Endothelial cell of umbilical vein (primary cell): Measurements from ENCODE around the gene SIM2. TPM values are rescaled to one million over a fixed set of nuclear protein-coding genes. Genes with fewer than 3 reads are reported as not detected.

Experiments
- BruUV-seq: library from RNA; stranded (reverse); fragments of 400-500 nt; replicated peaks from 2 replicates; lab custom pipeline; 2021; lab: Mats Ljungman, UMichigan
- CTCF ChIA-PET: fragments of 300-600, 350-600 bp; sonication (Branson Sonifier 250); formaldehyde crosslinking; loops from one replicate; lab custom pipeline; 2021; ENCODE audit warnings: antibody characterized with exemption, inconsistent platforms; lab: Charles Lee
- POLR2A ChIA-PET: fragments of 300-600, 350-600 bp; sonication (Branson Sonifier 250); formaldehyde crosslinking; loops from one replicate; lab custom pipeline; 2021; ENCODE audit warnings: antibody characterized with exemption, inconsistent platforms; lab: Charles Lee
- DNase-seq: peaks from one replicate; pipeline ENCODE4 v3.0.0-alpha.2; 2011; ENCODE audit warnings: low read depth, low spot score
- FAIRE-seq: peaks from 2 replicates; lab custom pipeline; 2011; peaks lifted over from hg19 to GRCh38; lab: Jason Lieb, UNC
- H2AFZ ChIP-seq: 2 replicates; pipeline ENCODE4 v1.6.0; 2012; ENCODE audit warnings: low read depth, low read length, control low read depth, inconsistent platforms
- H3K27ac ChIP-seq: 2 replicates; pipeline ENCODE4 v1.5.1; 2011; ENCODE audit warnings: low read depth, mild to moderate bottlenecking, control low read depth, low read length, moderate library complexity; ENCODE audit not compliant: insufficient read depth
- H3K27me3 ChIP-seq, 2 experiments: 2 replicates each; pipeline versions ENCODE4 v1.6.0 to v1.6.1; 2011; ENCODE audit warnings: low read length in 2 of 2, mixed read lengths in 1 of 2; ENCODE audit not compliant: control insufficient read depth in 2 of 2, insufficient read depth in 2 of 2
- H3K36me3 ChIP-seq, 2 experiments: 2 replicates in 1 of 2; 3 replicates in 1 of 2; pipeline ENCODE4 v1.5.1; 2011; ENCODE audit warnings: low read length in 2 of 2, mild to moderate bottlenecking in 1 of 2, moderate library complexity in 1 of 2; ENCODE audit not compliant: control insufficient read depth in 2 of 2, insufficient read depth in 2 of 2; ENCODE audit errors: extremely low read depth in 1 of 2
- H3K4me1 ChIP-seq: 3 replicates; pipeline ENCODE4 v1.5.1; 2011; ENCODE audit warnings: mild to moderate bottlenecking, low read length; ENCODE audit not compliant: control insufficient read depth, insufficient read depth; ENCODE audit errors: extremely low read depth
- H3K4me2 ChIP-seq: 2 replicates; pipeline ENCODE4 v1.6.1; 2011; ENCODE audit warnings: low read length, control low read depth, mixed read lengths; ENCODE audit not compliant: insufficient read depth
- H3K4me3 ChIP-seq, 3 experiments: fragments of 200-600 bp in 1 of 3; sonication (generic), shearing (Covaris generic) in 1 of 3; replicated peaks in 1 of 3; 2 replicates each; pipeline ENCODE4 v1.5.1; 2011 to 2016; ENCODE audit warnings: control low read depth in 3 of 3, low read length in 3 of 3, mild to moderate bottlenecking in 2 of 3, inconsistent platforms in 1 of 3, low read depth in 1 of 3, moderate library complexity in 1 of 3; ENCODE audit not compliant: insufficient read depth in 1 of 3
- H3K79me2 ChIP-seq: 2 replicates; pipeline ENCODE4 v1.6.0; 2012; ENCODE audit warnings: low read length, inconsistent platforms; ENCODE audit not compliant: control insufficient read depth, insufficient read depth
- H3K9ac ChIP-seq: replicated peaks from 2 replicates; pipeline ENCODE3; 2011; ENCODE audit warnings: low read length, control low read depth; ENCODE audit not compliant: insufficient read depth; ENCODE audit errors: extremely low read depth
- H3K9me1 ChIP-seq: replicated peaks from 3 replicates; pipeline ENCODE4 v1.6.0; 2011; ENCODE audit warnings: mild to moderate bottlenecking, low read length; ENCODE audit not compliant: control insufficient read depth, insufficient read depth; ENCODE audit errors: extremely low read depth
- H3K9me3 ChIP-seq: replicated peaks from 2 replicates; pipeline ENCODE4 v1.5.1; 2012; ENCODE audit warnings: low read length, inconsistent platforms; ENCODE audit not compliant: control insufficient read depth, insufficient read depth
- H4K20me1 ChIP-seq: replicated peaks from 2 replicates; pipeline ENCODE3; 2011; ENCODE audit warnings: mild to moderate bottlenecking, low read length; ENCODE audit not compliant: control insufficient read depth, insufficient read depth; ENCODE audit errors: extremely low read depth
- EZH2 ChIP-seq: IDR thresholded peaks from 2 replicates; pipeline ENCODE4 v1.6.1; 2012; ENCODE audit warnings: borderline replicate concordance, low read depth, mild to moderate bottlenecking, moderate library complexity, low read length, inconsistent platforms; ENCODE audit not compliant: severe bottlenecking
- FOS ChIP-seq: IDR thresholded peaks from 2 replicates; pipeline ENCODE4 v1.6.1; 2011; ENCODE audit warnings: mild to moderate bottlenecking, low read length, moderate library complexity, borderline replicate concordance; ENCODE audit not compliant: insufficient read depth
- GATA2 ChIP-seq: IDR thresholded peaks from 2 replicates; pipeline ENCODE4 v1.7.0; 2011; ENCODE audit warnings: low read depth, mild to moderate bottlenecking, moderate library complexity, mixed read lengths, low read length; ENCODE audit not compliant: insufficient read length, insufficient read depth
- JUN ChIP-seq: IDR thresholded peaks from 2 replicates; pipeline ENCODE4 v1.6.1; 2011; ENCODE audit warnings: borderline replicate concordance, low read depth; ENCODE audit not compliant: insufficient read length, insufficient read depth
- MYC ChIP-seq: IDR thresholded peaks from one replicate; pipeline ENCODE4 v1.6.1; 2011; ENCODE audit warnings: mild to moderate bottlenecking, low read depth, low read length
- POLR2A ChIP-seq: IDR thresholded peaks from 2 replicates; pipeline ENCODE4 v1.6.1; 2012; ENCODE audit warnings: low read depth, mild to moderate bottlenecking, control low read depth, low read length
- POLR2AphosphoS5 ChIP-seq: IDR thresholded peaks from 2 replicates; pipeline ENCODE4 v1.6.1; 2012; ENCODE audit warnings: low read depth, mild to moderate bottlenecking, control low read depth, low read length, moderate library complexity; ENCODE audit not compliant: insufficient read depth
- dilution Hi-C: fragments of 300-500 bp; cut with MboI; formaldehyde crosslinking; loops from one replicate; pipeline ENCODE4 v1.15.0; 2019; ENCODE audit warnings: low sequenced_read_pairs; ENCODE audit not compliant: extremely low pct_ligation_motif_present
- intact Hi-C: fragments of 100-400 bp; cut with micrococcal nuclease; formaldehyde crosslinking; loops from one replicate; pipeline ENCODE4 v1.10.0; 2022
- polyA plus RNA-seq, 4 experiments: library from polyadenylated mRNA; depleted of rRNA in 3 of 4; stranded (reverse) in 3 of 4; unstranded in 1 of 4; fragments of >200 nt; gene quantifications; 2 replicates each; pipeline versions ENCODE4 v1.2.1 to v1.2.3, GENCODE V29; 2011 to 2012; ENCODE audit warnings: missing spikeins in 1 of 4
- total RNA-seq: library from RNA; stranded (reverse); gene quantifications from 2 replicates; pipeline ENCODE4 v1.2.3, GENCODE V29; 2021
- TF ChIP-seq, protein P1 (sequence below), 2 donors: IDR thresholded peaks; 1 replicate in 1 of 2; 2 replicates in 1 of 2; pipeline ENCODE4 v1.5.1; 2011; ENCODE audit warnings: low read length in 2 of 2, mild to moderate bottlenecking in 2 of 2, moderate library complexity in 2 of 2, control low read depth in 1 of 2, inconsistent platforms in 1 of 2, low read depth in 1 of 2; ENCODE audit not compliant: insufficient read depth in 1 of 2; ENCODE audit errors: extremely low read depth in 1 of 2
- TF ChIP-seq, protein P2 (sequence below): IDR thresholded peaks from 2 replicates; pipeline ENCODE4 v1.6.1; 2011; ENCODE audit not compliant: insufficient read depth, insufficient read length

Gene SIM2
- total and polyA plus RNA-seq, 2 donors (not counting 3 experiments of a cell fraction or from before 2014, with no cell fraction given) = not detected

DNA sequence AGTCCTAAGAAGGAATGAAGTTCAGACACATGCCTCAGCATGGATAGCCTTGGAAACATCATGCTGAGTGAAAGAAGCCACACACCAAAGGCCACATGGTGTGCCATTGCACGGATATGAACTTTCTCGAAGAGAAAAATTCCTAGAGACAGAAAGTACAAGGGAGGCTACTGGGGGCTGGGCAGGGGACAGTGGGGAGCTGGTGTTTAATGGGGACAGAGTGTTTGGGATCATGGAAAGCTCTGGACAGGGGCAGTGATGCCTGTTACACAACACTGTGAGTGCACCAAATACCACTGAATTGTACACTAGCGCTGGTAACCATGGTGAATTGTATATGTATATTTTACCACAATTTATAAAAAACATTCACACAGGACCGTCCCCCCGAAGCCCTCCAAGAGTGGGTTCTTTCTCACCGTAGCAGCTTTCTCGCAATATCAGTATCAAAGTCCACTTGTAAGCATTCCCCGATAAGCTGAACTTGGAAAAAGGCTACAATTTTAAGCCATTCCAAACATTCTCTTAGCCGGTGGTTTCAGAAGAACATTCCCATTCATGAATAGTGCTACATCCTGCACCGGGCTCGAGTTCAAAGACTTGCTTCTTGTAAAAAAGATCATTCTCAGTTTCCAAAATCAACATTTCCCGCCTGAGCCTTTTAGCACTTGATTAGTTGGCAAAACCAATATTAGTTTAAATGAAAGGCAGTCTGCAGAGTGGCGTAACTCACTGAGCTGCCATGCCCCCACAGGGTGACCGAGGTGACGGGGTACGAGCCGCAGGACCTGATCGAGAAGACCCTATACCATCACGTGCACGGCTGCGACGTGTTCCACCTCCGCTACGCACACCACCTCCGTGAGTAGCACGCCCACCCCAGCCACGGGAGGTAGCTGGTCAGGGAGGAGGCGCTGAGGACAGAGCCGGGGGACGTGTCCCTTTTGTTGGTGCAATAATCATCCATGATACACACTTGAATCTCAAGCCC is 31.7 kb downstream of the SIM2 start:
- ChIA-PET CTCF (interaction anchor here (1.0 to 1.1 kb wide), 2 partner anchors 100 to 187 kb away, joined by 3 to 5 read pairs; no protein-coding TSS in a partner anchor), POLR2A (no interaction called here)
- DNase-seq (no peak), FAIRE-seq (no peak)
- H3K36me3 ChIP-seq = no peaks in the 10 kb centered on the region
- H4K20me1 ChIP-seq = no peaks in the 10 kb centered on the region
- no peaks in the 10 kb centered on the region for H3K9me1 ChIP-seq
- no peak overlapping the region for H2AFZ ChIP-seq
- no peak for TF ChIP-seq GATA2
- TF ChIP-seq POLR2AphosphoS5 = no peak
- no peak overlapping the region for H3K27ac ChIP-seq
- no peak overlapping the region for H3K4me3 ChIP-seq
- dilution Hi-C loops = no loop called here
- BruUV-seq = no TSS peak
- no peak overlapping the region for H3K4me2 ChIP-seq
- no peak overlapping the region for H3K9ac ChIP-seq
- intact Hi-C loops = no loop called here
- no peaks in the 10 kb centered on the region for H3K4me1 ChIP-seq
- H3K9me3 ChIP-seq = no peaks in the 10 kb centered on the region
- no peaks in the 10 kb centered on the region for H3K79me2 ChIP-seq
- peaks cover 14 to 23% of the 10 kb centered on the region in 2 experiments for H3K27me3 ChIP-seq

DNA sequence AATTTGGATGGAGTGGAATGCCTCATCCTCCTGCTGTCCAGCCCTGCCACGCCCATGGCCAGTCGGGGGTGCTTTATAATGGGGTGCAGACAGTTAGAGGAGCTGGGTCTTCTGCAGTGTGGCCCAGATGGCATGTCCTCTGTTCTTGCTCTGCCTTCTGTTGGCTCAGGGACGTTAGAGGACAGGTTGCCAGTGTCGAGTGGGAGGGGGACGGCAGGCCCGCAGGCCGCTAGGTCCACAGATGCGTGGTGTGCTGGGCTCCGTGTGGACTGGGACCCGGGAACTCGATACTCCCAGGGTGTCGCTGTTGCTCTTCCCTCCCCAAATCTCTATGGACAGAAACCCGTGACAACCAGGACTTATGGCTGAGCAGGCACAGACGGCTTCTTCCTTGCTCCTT is 33.3 kb downstream of the SIM2 start:
- no peaks in the 10 kb centered on the region for H3K4me1 ChIP-seq
- H3K9ac ChIP-seq = no peak overlapping the region
- dilution Hi-C loops = no loop called here
- no peak for FAIRE-seq
- intact Hi-C loops = no loop called here
- no peak overlapping the region for H3K4me3 ChIP-seq
- H3K27me3 ChIP-seq = peaks cover 14 to 22% of the 10 kb centered on the region in 2 experiments
- BruUV-seq = no TSS peak
- H3K27ac ChIP-seq = no peak overlapping the region
- TF ChIP-seq MYC = no peak
- TF ChIP-seq, protein P1, sequence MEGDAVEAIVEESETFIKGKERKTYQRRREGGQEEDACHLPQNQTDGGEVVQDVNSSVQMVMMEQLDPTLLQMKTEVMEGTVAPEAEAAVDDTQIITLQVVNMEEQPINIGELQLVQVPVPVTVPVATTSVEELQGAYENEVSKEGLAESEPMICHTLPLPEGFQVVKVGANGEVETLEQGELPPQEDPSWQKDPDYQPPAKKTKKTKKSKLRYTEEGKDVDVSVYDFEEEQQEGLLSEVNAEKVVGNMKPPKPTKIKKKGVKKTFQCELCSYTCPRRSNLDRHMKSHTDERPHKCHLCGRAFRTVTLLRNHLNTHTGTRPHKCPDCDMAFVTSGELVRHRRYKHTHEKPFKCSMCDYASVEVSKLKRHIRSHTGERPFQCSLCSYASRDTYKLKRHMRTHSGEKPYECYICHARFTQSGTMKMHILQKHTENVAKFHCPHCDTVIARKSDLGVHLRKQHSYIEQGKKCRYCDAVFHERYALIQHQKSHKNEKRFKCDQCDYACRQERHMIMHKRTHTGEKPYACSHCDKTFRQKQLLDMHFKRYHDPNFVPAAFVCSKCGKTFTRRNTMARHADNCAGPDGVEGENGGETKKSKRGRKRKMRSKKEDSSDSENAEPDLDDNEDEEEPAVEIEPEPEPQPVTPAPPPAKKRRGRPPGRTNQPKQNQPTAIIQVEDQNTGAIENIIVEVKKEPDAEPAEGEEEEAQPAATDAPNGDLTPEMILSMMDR (IDR thresholded peaks at IDR 0.05; ENCODE audit: extremely low read depth in 1 of 2, insufficient read depth in 1 of 2, low read depth in 1 of 2, low read length in 2 of 2) = no peak
- no peak for TF ChIP-seq JUN
- no peak for TF ChIP-seq POLR2A
- no peak for TF ChIP-seq GATA2
- no peak for TF ChIP-seq FOS
- TF ChIP-seq, protein P2, sequence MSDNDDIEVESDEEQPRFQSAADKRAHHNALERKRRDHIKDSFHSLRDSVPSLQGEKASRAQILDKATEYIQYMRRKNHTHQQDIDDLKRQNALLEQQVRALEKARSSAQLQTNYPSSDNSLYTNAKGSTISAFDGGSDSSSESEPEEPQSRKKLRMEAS = no peak
- no peak for TF ChIP-seq POLR2AphosphoS5
- TF ChIP-seq EZH2 = no peak
- H3K9me3 ChIP-seq = no peaks in the 10 kb centered on the region
- no peak for DNase-seq
- H4K20me1 ChIP-seq = no peaks in the 10 kb centered on the region
- no peaks in the 10 kb centered on the region for H3K9me1 ChIP-seq
- no peaks in the 10 kb centered on the region for H3K79me2 ChIP-seq
- H3K36me3 ChIP-seq = no peaks in the 10 kb centered on the region
- no peak overlapping the region for H2AFZ ChIP-seq
- POLR2A ChIA-PET = no interaction called here
- CTCF ChIA-PET = interaction anchor here (1.2 to 1.6 kb wide), 3 partner anchors 14 to 102 kb away, joined by 3 to 4 read pairs (median 4); no protein-coding TSS in a partner anchor
- no peak overlapping the region for H3K4me2 ChIP-seq
